AG09309 (cell line): ENCODE results near the gene ACAP1.

Experiments
- DNase-seq: peaks from one replicate; pipeline ENCODE4 v3.0.0-alpha.2; 2010; ENCODE audit warnings: low read depth
- H3K4me3 ChIP-seq: 2 replicates; pipeline ENCODE4 v1.5.1; 2011; ENCODE audit warnings: mild to moderate bottlenecking, low read depth, low read length, moderate library complexity; ENCODE audit not compliant: control insufficient read depth
- CTCF ChIP-seq: IDR thresholded peaks from 2 replicates; pipeline ENCODE4 v1.5.1; 2011; ENCODE audit warnings: mild to moderate bottlenecking, low read depth, low read length, inconsistent platforms; ENCODE audit not compliant: insufficient read depth, control insufficient read depth; ENCODE audit errors: missing control alignments

The ACAP1 gene

GRCh38 chr17:7306911-7307685 is 29.2 kb upstream of the ACAP1 start, which contains the start of gene EIF5A:
TSS of gene EIF5A (plus strand) at chr17:7307628. CDS start at chr17:7309636, 2,008 bp downstream.
- TF ChIP-seq CTCF: no peak
- DNase-seq: peak; percentile 100
- H3K4me3 ChIP-seq: peak within 1 kb of the TSS; percentile 68

- no peak for DNase-seq
- peak; percentile 4 for TF ChIP-seq CTCF
- peak overlapping the region; percentile 68 for H3K4me3 ChIP-seq
Measured at GRCh38 chr17:7307686-7308624, 28.4 kb upstream of the ACAP1 start.

- DNase-seq: no peak
- peak overlapping the region; percentile 68 for H3K4me3 ChIP-seq
- TF ChIP-seq CTCF: no peak
Measured at GRCh38 chr17:7308625-7309433, 27.5 kb upstream of the ACAP1 start.

GRCh38 chr17:7309628-7310027 is 26.7 kb upstream of the ACAP1 start:
- H3K4me3 ChIP-seq: peak overlapping the region; percentile 68; the same call in 1 of the 2 replicates
- no peak for TF ChIP-seq CTCF
- DNase-seq: no peak

GRCh38 chr17:7311110-7311705 is 25.1 kb upstream of the ACAP1 start:
- no peak for DNase-seq
- TF ChIP-seq CTCF: no peak
- no peak overlapping the region for H3K4me3 ChIP-seq
